Fibroblast of lung (primary cell): ENCODE data around the gene HMSD.

ENCODE experiments used
- CTCF ChIP-seq, 2 donors: IDR thresholded peaks in 1 of 2; conservative IDR thresholded peaks in 1 of 2; 1 replicate in 1 of 2; 2 replicates in 1 of 2; pipeline ENCODE4 v1.5.1; 2011 to 2012; ENCODE audit warnings: low read length in 2 of 2, control low read depth in 1 of 2, inconsistent platforms in 1 of 2, low read depth in 1 of 2, mild to moderate bottlenecking in 1 of 2
- EZH2 ChIP-seq: IDR thresholded peaks from 2 replicates; pipeline ENCODE4 v1.5.1; 2012; ENCODE audit warnings: low read length, control low read depth, mild to moderate bottlenecking; ENCODE audit errors: missing control alignments

- TF ChIP-seq CTCF (conservative IDR thresholded peaks at IDR 0.05 in 1 of 2, IDR thresholded peaks at IDR 0.05 in 1 of 2; ENCODE audit: low read depth in 1 of 2, low read length in 2 of 2) = no peak
- TF ChIP-seq EZH2 = no peak
These were observed 60.2 kb downstream of the HMSD start for GRCh38 chr18:64009305-64009704.
